Measurements from ENCODE around the gene MGAT4B.

DNA sequence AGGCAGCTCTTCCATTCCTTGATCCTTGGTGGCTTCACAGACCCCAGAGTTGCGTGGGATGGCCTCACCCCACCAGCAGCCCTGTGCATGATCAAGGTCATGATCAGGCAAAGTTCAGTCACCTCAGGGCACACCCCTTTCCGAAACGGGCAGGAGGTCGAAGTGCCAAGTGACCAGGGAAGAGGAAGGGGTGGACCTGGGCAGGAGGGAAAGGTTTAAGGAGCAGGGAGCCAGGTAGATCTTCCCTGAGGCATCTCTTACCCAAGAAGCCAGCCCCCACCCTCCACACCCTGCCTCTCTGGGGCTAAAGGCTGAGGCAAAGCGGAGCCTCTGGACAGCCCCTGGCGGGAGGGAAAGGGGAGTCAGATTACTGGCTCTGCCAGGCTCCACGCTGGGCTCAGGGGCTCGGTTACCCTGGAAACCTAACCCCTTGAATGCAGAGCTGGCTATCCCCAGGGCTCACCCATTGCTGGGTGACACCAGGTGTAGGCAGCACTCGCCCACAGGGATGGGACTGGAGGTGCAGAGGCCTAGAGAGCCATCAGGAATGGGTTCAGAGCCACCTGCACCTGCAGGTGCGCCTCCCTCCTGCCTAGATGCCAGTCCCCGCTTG lies 3.6 kb downstream of the MGAT4B start:
- TF ChIP-seq CTCF (optimal IDR thresholded peaks at IDR 0.05 in 1 of 3, IDR thresholded peaks at IDR 0.05 in 1 of 3, conservative IDR thresholded peaks at IDR 0.05 in 1 of 3; ENCODE audit: extremely low read depth in 1 of 3, insufficient read depth in 2 of 3, low read length in 3 of 3) (no peak), EZH2 (IDR thresholded peaks at IDR 0.05; ENCODE audit: low read length) (no peak)

All from keratinocyte (primary cell).